Jurkat, Clone E6-1 (cell line): ENCODE data around the gene C17orf58. TPM values are rescaled to one million over a fixed set of nuclear protein-coding genes. Genes with fewer than 3 reads are reported as not detected.
"Not testable (repeated sequence)": the region's sequence is repeated elsewhere in the genome, so short reads cannot be mapped to it uniquely, and the experiment has no call there.

Source experiments
- DNase-seq: peaks from one replicate; pipeline ENCODE4 v3.0.0-alpha.2; 2011; ENCODE audit warnings: low read depth, low spot score
- H3K4me3 ChIP-seq: 2 replicates; pipeline ENCODE4 v1.5.1; 2011; ENCODE audit warnings: mild to moderate bottlenecking, low read length, control low read depth, moderate library complexity
- polyA plus RNA-seq: library from polyadenylated mRNA; unstranded; fragments of >200 nt; gene quantifications from one replicate; pipeline ENCODE4 v1.2.1, GENCODE V29; 2012; ENCODE audit warnings: missing spikeins; ENCODE audit not compliant: insufficient read length, insufficient read depth

Gene C17orf58
- 9.9 TPM for polyA plus RNA-seq

DNA sequence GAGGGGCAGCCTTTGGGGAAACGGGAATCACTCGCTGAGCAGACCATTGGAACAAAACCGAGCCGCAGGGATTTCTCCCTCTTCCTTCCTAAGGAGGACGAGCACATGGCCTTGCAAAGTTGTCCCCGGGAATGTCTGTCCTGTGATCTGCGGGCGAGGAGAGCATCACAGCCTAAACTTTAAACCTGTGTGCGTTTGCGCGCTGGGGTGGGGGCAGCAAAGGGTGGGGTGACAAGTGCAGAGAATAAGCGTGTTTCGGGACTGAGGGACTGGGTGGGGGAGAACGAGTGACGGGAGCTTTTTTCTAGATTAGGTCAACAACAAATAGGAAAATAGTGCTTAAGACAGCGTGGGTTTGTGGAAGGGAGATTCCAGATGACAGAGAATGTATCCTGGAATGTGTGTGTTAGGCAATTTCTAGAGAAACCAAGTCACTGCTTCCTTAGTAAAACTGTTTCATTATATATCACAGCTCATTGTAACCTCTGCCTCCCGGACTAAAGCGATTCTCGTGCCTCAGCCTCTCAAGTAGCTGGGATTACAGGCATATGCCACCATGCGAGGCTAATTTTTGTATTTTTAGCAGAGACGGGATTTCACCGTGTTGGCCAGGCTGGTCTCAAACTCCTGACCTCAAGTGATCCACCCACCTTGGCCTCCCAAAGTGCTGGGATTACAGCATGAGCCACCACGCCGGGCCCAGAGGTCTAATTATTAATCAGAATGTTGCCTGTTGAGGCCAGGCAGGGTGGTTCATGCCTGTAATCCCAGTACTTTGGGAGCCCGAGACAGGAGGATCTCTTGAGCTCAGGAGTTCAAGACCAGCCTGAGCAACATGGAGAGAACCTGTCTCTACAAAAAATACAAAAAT is at the start of gene C17orf58:
Gene C17orf58, minus strand, starts transcription at position 169 of the 871 bp plus-strand sequence. CDS start 271 bp downstream, outside the sequence.
- DNase-seq, H3K4me3 ChIP-seq: not testable (repeated sequence)

GRCh38 chr17:68036304-68037147 is 40.3 kb upstream of the C17orf58 start:
- peak overlapping the region; percentile 96 for H3K4me3 ChIP-seq
- DNase-seq, result peak; percentile 34

- DNase-seq, result peak; percentile 98
- peak within 1 kb of the TSS; percentile 96 for H3K4me3 ChIP-seq
Measured at GRCh38 chr17:68035523-68036303, 39.4 kb upstream of the C17orf58 start, which contains the start of gene KPNA2. KPNA2 (plus strand) TSS chr17:68035735; CDS start chr17:68037133, 1,398 bp downstream.

GRCh38 chr17:68035131-68035522 is 38.9 kb upstream of the C17orf58 start:
- peak overlapping the region; percentile 44 for H3K4me3 ChIP-seq
- DNase-seq, result no peak

DNA sequence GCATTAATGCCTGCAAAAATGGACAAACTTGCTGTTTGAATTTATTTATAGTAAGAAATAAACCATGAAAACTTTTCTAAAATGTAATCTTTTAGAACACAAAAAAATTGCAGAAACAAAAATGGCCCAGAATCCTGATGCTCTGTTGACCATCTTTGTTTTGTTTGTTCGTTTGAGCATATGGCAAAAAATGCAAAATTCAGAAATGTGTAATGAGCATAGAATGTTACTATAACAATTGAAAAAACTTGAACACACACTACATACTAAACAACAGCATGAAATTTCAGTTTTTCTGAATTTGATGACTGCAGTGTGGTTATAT is 38.1 kb upstream of the C17orf58 start:
- no peak overlapping the region for H3K4me3 ChIP-seq
- DNase-seq, result no peak

DNA sequence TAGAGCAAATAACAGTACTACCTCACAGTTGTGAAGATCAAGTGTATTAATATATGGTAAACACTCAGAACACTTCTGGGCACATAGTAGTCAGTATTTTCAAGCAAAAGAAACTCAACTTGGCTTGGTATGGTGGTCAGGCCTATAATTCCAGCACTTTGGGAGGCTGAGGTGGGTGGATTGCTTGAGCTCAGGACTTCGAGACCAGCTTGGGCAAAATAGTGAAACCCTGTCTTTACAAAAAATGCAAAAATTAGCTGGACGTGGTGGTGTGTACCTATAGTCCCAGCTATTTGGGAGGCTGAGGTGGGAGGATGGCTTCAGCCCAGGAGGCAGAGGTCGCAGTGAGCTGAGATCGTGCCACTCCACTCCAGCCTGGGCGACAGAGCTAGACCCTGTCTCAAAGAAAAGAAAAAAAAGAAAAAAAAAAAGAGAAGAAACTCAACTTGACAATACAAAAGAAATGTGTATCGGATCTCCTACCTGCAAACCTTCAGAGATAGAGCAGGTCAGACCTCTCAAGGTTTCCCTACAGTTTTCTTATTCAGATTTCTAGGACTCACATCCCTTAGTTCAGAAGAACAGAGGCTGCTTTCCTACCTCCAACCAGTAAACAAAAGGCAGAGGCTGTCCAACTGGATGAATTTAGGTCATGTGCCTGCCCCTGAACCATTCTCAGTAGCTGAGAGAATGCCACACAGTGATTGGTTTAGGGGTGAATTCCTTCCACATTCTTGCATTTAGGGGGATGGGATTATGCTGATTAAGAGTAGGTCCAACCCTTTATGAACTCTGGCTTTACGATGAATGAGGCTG is 37.6 kb upstream of the C17orf58 start:
- DNase-seq, result peak; percentile 40

GRCh38 chr17:68029512-68030215 is 33.4 kb upstream of the C17orf58 start:
- no peak for DNase-seq
- no peak overlapping the region for H3K4me3 ChIP-seq

More for the DNA sequence above, 37.6 kb upstream of the C17orf58 start:
- H3K4me3 ChIP-seq, result no peak overlapping the region

GRCh38 chr17:68022547-68022946 is 26.3 kb upstream of the C17orf58 start:
- H3K4me3 ChIP-seq, DNase-seq: not testable (repeated sequence)

DNA sequence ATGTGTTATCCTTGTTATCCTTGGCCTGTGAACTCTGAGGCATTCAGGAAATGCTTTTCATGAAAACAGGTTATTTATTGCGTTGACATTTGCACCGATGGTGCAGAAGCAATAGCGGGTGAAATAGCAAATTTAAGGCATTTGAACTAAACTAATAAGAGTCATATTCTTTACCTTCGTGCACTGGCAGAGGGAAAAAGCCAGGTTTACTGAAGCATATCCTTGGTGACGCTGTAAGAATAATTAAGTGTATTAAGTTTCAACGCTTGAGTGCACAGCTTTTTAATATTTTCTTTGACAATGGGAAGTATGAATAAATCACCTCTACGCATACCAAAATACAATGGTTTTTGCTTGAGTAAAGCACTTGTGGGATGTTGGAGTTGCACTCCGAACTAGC is 25.7 kb upstream of the C17orf58 start:
- no peak overlapping the region for H3K4me3 ChIP-seq
- DNase-seq, result no peak

- DNase-seq, result not testable (repeated sequence)
- peak overlapping the region; percentile 80 for H3K4me3 ChIP-seq
Measured at GRCh38 chr17:68020791-68021190, 24.5 kb upstream of the C17orf58 start.

- H3K4me3 ChIP-seq, result peak overlapping the region; percentile 80
- no peak for DNase-seq
Measured at GRCh38 chr17:68020409-68020756, 24.1 kb upstream of the C17orf58 start.

DNA sequence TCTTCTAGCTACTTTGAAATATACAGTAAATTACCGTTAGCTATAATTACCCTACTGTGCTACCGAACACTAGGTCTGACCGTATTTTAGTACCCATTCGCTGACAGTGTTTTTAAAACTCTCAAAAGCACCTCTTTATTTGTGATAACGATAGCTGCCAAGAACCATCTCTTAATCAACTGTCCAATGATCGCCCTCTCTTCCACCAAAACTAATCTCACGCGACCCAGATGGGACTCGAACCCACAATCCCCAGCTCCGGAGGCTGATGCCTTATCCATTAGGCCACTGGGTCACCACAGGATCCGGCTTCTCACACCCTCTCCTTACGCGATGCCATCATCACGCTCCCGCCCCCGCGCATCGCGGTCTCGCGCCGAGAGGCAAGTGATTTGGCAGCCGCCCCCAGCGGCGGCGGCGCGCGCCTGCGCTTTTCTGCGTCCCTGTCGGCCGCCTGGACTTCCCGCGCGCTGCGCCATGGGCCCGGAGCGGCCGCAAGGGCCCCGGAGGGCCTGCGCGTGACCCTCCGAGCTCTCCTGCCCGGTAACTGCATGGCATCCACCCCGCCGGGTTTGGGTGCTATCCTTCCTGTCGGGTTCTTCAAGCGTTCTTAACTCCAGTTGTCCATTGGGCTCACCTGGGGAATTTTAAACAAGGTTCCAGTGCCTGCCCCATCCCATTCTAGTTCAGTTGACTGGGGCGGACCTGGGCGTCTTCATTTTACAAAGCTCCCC is 23.6 kb upstream of the C17orf58 start:
- peak overlapping the region; percentile 80 for H3K4me3 ChIP-seq
- DNase-seq, result peak; percentile 94

DNA sequence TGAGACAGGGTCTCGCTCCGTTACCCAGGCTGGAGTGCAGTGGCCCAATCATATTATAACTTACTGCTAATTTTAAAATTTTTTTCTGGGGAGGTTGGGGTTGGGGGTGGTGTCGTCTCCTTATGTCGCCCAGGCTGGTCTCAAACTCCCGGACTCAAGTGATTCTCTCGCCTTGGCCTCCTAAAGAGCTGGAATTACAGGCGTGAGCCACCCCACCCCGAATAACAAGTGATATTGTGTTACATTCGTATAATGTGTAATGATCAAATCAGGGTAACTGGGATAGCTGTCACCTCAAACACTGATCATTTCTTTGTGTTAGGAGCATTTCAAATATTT is 23.0 kb upstream of the C17orf58 start:
- DNase-seq, result no peak
- H3K4me3 ChIP-seq, result peak overlapping the region; percentile 80

DNA sequence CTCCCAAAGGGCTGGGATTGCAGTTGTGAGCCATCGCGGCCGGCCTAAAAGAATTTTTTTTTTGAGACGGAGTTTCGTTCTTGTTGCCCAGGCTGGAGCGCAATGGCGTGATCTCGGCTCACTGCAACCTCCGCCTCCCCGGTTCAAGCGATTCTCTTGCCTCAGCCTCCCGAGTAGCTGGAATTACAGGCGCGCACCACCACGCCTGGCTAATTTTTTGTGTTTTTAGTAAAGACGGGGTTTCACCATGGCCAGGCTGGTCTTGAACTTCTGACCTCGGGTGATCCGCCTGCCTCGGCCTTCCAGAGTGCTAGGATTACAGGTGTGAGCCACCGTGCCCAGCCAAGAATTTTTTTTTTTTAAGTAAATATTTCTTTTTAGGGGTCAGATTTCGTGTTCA is 22.2 kb upstream of the C17orf58 start:
- not testable (repeated sequence) for H3K4me3 ChIP-seq, DNase-seq

DNA sequence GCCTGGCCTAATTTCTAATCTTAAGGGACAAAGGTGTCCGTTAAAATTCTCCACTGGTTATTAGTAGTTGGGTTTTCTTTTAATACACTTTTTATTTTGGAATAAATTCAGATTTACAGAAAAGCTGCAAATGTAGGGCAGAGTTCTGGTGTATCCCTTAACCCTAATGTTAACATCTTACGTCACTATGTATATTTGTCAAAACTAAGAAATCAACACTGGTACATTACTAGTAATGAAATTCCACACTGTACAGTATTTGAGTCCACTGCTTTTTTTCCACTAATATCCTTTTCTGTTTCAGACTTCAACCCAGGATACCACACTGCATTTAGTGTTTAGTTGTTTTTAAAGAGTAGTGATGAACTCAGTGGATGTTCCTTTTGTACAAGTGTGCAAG is 20.6 kb upstream of the C17orf58 start:
- DNase-seq, result no peak

DNA sequence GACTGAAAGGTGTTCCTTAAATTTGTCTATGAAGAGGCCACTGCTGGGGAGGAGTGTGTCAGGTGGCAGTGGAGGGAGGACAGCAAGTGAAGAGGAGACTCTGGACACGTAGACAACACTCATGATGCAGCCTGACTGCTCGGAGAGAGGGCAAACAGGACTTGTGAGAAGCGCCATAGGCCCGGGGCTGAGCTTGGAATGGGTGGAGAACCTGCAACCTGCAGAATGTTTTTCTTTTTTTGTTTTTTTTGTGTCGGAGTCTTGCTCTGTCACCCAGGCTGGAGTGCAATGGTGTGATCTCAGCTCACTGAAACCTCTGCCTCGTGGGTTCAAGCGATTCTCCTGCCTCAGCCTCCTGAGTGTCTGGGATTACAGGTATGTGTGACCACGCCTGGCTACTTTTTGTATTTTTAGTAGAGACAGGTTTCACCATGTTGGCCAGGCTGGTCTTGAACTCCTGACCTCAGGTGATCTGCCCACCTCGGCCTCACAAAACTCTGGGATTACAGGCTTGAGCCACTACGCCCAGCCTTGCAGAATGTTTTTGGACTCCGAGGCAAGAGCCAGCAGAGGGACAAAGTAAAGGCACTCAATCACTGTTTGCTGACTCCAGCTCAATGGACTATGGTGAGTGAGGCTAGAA is 18.9 kb upstream of the C17orf58 start:
- no peak overlapping the region for H3K4me3 ChIP-seq
- no peak for DNase-seq

More for the DNA sequence above, 20.6 kb upstream of the C17orf58 start:
- H3K4me3 ChIP-seq, result no peak overlapping the region

DNA sequence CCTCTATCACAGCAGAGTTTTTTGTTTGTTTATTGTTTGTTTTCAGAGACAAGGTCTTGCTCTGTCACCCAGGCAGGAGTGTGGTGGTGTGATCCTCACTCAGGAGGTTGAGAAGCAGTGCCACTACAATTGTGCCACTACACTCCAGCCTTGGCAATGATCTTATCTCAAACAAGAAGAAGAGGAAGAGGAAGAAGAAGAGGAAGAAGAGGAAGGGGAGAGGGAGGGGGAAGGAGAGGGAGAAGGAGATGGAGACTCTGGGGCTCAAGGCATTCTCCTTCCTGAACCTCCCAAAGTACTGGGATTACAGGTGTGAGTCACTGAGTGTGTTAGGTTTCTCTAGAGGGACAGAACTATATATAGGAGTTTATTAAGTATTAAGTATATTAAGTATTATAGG is 17.1 kb upstream of the C17orf58 start:
- no peak for DNase-seq
- H3K4me3 ChIP-seq, result no peak overlapping the region
